NCI-H2196 (cell line): ENCODE measurements around the gene IGFBP6.
A peak's percentile ranks its signal among the peaks of the same experiment; 100 is the strongest.

ENCODE experiments used
- DNase-seq: peaks from one replicate; lab custom pipeline; 2025; ENCODE audit not compliant: unreplicated experiment; lab: John Stamatoyannopoulos, UW

The IGFBP6 gene

GRCh38 chr12:53059434-53060063 lies 37.9 kb upstream of the IGFBP6 start:
- no peak for DNase-seq

- no peak for DNase-seq
These were observed 37.3 kb upstream of the IGFBP6 start for GRCh38 chr12:53060064-53060720.

GRCh38 chr12:53060721-53061276 lies 36.7 kb upstream of the IGFBP6 start:
- DNase-seq: peak; percentile 75

- DNase-seq: peak; percentile 95
These were observed 36.0 kb upstream of the IGFBP6 start for GRCh38 chr12:53061404-53062010.

GRCh38 chr12:53062011-53062961 lies 35.2 kb upstream of the IGFBP6 start:
- no peak for DNase-seq

- DNase-seq: no peak
These were observed 34.3 kb upstream of the IGFBP6 start for GRCh38 chr12:53062977-53063707.

GRCh38 chr12:53063708-53064612 lies 33.5 kb upstream of the IGFBP6 start:
- DNase-seq: peak; percentile 35

- DNase-seq: no peak
These were observed 32.6 kb upstream of the IGFBP6 start for GRCh38 chr12:53064613-53065436.

- DNase-seq: no peak
These were observed 32.0 kb upstream of the IGFBP6 start for GRCh38 chr12:53065470-53065869.

- DNase-seq: peak; percentile 77
These were observed 31.2 kb upstream of the IGFBP6 start for GRCh38 chr12:53065975-53066931.

GRCh38 chr12:53067074-53067992 lies 30.1 kb upstream of the IGFBP6 start:
- no peak for DNase-seq

- DNase-seq: no peak
These were observed 29.3 kb upstream of the IGFBP6 start for GRCh38 chr12:53067993-53068770.

- DNase-seq: no peak
These were observed 28.5 kb upstream of the IGFBP6 start for GRCh38 chr12:53068811-53069585.

- DNase-seq: no peak
These were observed 27.7 kb upstream of the IGFBP6 start for GRCh38 chr12:53069621-53070410.
